ENCODE data around the gene KCNG2. TPM values are rescaled to one million over a fixed set of nuclear protein-coding genes. Genes with fewer than 3 reads are reported as not detected.
A peak's percentile ranks its signal among the peaks of the same experiment; 100 is the strongest.

The KCNG2 gene
- total and polyA plus RNA-seq, 12 donors, result 0.06 to 2.9 (median 0.50) TPM; not detected in 3

- DNase-seq, result no peak
- Histone ChIP-seq H3K27ac (no peak overlapping the region), H3K27me3 (peaks cover 34% of the 10 kb centered on the region), H3K9me3 (replicated peaks in 1 of 3) (no peaks in the 10 kb centered on the region), H3K4me3 (no peak overlapping the region), H3K4me1 (replicated peaks in 1 of 2) (no peaks in the 10 kb centered on the region), H3K36me3 (replicated peaks in 1 of 2) (no peaks in the 10 kb centered on the region)
- intact Hi-C loops (cut with DNase I), result no loop called here
- no peak for TF ChIP-seq POLR2A (IDR thresholded peaks at IDR 0.05)
- TF ChIP-seq CTCF (IDR thresholded peaks at IDR 0.05), result no peak
- WGBS, 4 donors, result 74 to 83% (median 79%) methylated on average over 40 to 46 of the region's 46 CpGs
These were observed 7.5 kb upstream of the KCNG2 start for GRCh38 chr18:79789901-79790890.

GRCh38 chr18:79790996-79791972, 6.5 kb upstream of the KCNG2 start:
- intact Hi-C loops (cut with DNase I), result no loop called here
- 14 to 17% (median 17%) methylated on average over 21 of the region's 21 CpGs for WGBS, 4 donors
- no peaks in the 10 kb centered on the region for H3K4me1 ChIP-seq (replicated peaks in 1 of 2)
- no peaks in the 10 kb centered on the region for H3K9me3 ChIP-seq (replicated peaks in 1 of 3)
- TF ChIP-seq CTCF (IDR thresholded peaks at IDR 0.05) (no peak), POLR2A (IDR thresholded peaks at IDR 0.05) (no peak)
- peaks cover 30% of the 10 kb centered on the region for H3K27me3 ChIP-seq
- H3K4me3 ChIP-seq, result no peak overlapping the region
- no peaks in the 10 kb centered on the region for H3K36me3 ChIP-seq (replicated peaks in 1 of 2)
- peak in 6 of 7 donors; percentile 46 to 80 (median 70) for DNase-seq
- H3K27ac ChIP-seq, result peak overlapping the region in 2 of 5 donors; percentile 50 to 69

GRCh38 chr18:79792096-79792987, 5.4 kb upstream of the KCNG2 start:
- Histone ChIP-seq H3K9me3 (replicated peaks in 1 of 3) (no peaks in the 10 kb centered on the region), H3K27me3 (peaks cover 26% of the 10 kb centered on the region), H3K27ac (peak overlapping the region in 2 of 5 donors; percentile 29 to 69), H3K4me1 (replicated peaks in 1 of 2) (no peaks in the 10 kb centered on the region), H3K36me3 (replicated peaks in 1 of 2) (no peaks in the 10 kb centered on the region), H3K4me3 (no peak overlapping the region)
- intact Hi-C loops (cut with DNase I), result no loop called here
- no peak for TF ChIP-seq POLR2A (IDR thresholded peaks at IDR 0.05)
- DNase-seq, result no peak
- WGBS, 4 donors, result 78 to 84% (median 79%) methylated on average over 45 to 46 of the region's 46 CpGs

- Histone ChIP-seq H3K36me3 (replicated peaks in 1 of 2) (no peaks in the 10 kb centered on the region), H3K27me3 (peaks cover 26% of the 10 kb centered on the region), H3K4me3 (no peak overlapping the region), H3K27ac (no peak overlapping the region), H3K9me3 (replicated peaks in 1 of 3) (no peaks in the 10 kb centered on the region), H3K4me1 (replicated peaks in 1 of 2) (peaks cover 0 to 1% of the 10 kb centered on the region in 2 donors)
- 42 to 61% (median 46%) methylated on average over 4 of the region's 4 CpGs for WGBS, 4 donors
- TF ChIP-seq CTCF (IDR thresholded peaks at IDR 0.05), result no peak
- TF ChIP-seq POLR2A (IDR thresholded peaks at IDR 0.05), result no peak
- intact Hi-C loops (cut with DNase I), result no loop called here
- peak in 1 of 7 donors; percentile 23 for DNase-seq
These were observed 4.8 kb upstream of the KCNG2 start for GRCh38 chr18:79792988-79793355.
